ENCODE results near the gene GNG2. TPM values are rescaled to one million over a fixed set of nuclear protein-coding genes. Genes with fewer than 3 reads are reported as not detected.

Gene GNG2
- total and polyA plus RNA-seq, 7 donors = 1.4 to 8.2 (median 2.1) TPM

DNA sequence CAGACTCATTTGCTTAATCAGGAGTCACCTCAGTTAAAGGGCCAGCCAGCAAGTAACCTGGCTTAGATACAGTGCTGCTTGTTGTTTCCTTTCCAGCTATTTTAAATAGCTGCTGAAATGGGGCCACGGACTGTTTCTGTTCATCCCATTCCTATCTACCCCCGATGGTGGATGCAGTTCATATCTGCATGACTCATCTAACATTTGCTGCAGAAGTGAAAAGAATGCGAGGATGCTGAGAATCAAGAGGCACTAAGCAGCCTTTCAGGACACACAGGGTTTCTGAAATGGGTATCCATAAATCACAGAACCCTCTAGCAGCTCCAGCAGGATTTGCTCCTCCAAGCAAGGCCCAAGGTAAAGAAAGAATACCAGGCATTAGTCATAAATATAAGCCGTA, 68.8 kb downstream of the GNG2 start:
- intact Hi-C loops (cut with DNase I) = no loop called here
- no peak overlapping the region for H3K27ac ChIP-seq
- ATAC-seq (no peak), DNase-seq (no peak)
- H3K27me3 ChIP-seq (ENCODE audit: insufficient read depth in 3 of 3, low read length in 2 of 3) = no peaks in the 10 kb centered on the region
- H3K4me3 ChIP-seq = no peak overlapping the region
- no peaks in the 10 kb centered on the region for H3K4me1 ChIP-seq
- TF ChIP-seq, protein P1, sequence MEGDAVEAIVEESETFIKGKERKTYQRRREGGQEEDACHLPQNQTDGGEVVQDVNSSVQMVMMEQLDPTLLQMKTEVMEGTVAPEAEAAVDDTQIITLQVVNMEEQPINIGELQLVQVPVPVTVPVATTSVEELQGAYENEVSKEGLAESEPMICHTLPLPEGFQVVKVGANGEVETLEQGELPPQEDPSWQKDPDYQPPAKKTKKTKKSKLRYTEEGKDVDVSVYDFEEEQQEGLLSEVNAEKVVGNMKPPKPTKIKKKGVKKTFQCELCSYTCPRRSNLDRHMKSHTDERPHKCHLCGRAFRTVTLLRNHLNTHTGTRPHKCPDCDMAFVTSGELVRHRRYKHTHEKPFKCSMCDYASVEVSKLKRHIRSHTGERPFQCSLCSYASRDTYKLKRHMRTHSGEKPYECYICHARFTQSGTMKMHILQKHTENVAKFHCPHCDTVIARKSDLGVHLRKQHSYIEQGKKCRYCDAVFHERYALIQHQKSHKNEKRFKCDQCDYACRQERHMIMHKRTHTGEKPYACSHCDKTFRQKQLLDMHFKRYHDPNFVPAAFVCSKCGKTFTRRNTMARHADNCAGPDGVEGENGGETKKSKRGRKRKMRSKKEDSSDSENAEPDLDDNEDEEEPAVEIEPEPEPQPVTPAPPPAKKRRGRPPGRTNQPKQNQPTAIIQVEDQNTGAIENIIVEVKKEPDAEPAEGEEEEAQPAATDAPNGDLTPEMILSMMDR (IDR thresholded peaks at IDR 0.05) = no peak
- WGBS, 3 donors = 43 to 45% (median 45%) methylated on average over 4 of the region's 4 CpGs
- no peaks in the 10 kb centered on the region for H3K9me3 ChIP-seq
- H3K36me3 ChIP-seq (ENCODE audit: insufficient read depth in 1 of 2, low read depth in 1 of 2) = no peaks in the 10 kb centered on the region

DNA sequence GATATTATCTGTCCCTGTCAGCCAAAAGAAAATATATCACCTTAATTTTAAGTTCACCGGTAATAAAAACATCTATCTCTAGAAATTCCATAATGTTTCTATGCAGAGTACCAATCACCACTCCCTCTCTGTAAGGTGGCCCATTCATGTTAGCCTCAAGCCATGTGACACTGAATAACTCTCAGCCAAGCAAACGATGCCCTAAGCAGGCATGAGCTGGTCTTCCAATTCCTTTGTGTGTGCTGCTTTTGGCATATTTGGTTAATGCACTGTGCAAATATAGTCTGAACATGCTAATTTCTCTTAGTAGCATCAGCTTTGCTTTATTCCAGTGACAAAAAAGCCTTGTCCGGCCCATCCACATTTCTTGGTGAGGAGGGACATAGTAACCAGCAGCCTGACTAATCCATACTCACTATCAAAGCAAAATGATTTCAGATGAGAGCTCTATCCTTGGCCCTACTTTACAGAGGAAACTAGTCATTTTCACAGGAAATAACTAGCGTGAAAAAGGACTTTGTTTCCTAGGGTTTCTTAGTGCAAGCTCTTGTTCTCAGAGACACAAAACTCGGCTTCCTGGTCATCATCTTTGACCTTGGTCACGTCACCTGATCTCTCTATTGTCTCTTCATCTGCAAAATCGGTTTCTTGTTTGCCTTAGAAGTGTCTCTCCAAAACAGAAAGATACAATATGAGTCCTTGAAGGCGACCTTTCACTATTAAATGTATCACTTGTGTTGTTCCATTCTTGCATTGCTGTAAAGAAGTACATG, 69.7 kb downstream of the GNG2 start:
- ATAC-seq = no peak
- TF ChIP-seq, protein P1 (IDR thresholded peaks at IDR 0.05) = no peak
- Histone ChIP-seq H3K4me3 (no peak overlapping the region), H3K4me1 (no peaks in the 10 kb centered on the region), H3K27me3 (ENCODE audit: insufficient read depth in 3 of 3, low read length in 2 of 3) (no peaks in the 10 kb centered on the region), H3K27ac (no peak overlapping the region), H3K9me3 (no peaks in the 10 kb centered on the region), H3K36me3 (ENCODE audit: insufficient read depth in 1 of 2, low read depth in 1 of 2) (no peaks in the 10 kb centered on the region)
- intact Hi-C loops (cut with DNase I) = no loop called here
- WGBS, 3 donors = 72 to 82% (median 76%) methylated on average over 8 of the region's 8 CpGs
- no peak for DNase-seq

DNA sequence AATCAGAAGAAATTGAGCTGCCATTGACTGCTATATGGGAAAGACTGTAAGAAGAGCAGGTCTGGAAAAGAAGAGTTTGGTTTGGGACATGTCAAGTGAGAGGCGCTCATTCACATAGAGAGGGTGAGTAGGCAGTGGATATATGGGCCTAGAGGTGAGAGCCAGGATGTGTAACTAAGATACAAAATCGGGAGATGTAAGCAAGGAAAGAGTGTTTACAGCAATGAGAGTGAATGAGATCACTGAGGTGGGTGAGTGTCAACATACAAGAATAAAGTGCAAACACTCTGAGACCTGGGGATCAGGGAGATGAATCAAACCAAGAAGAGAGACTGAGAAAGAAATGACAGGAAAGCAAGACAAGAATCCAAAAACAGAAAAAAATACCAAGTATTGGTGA, 70.9 kb downstream of the GNG2 start:
- Histone ChIP-seq H3K4me3 (no peak overlapping the region), H3K27ac (no peak overlapping the region), H3K9me3 (no peaks in the 10 kb centered on the region), H3K27me3 (ENCODE audit: insufficient read depth in 3 of 3, low read length in 2 of 3) (no peaks in the 10 kb centered on the region), H3K4me1 (no peaks in the 10 kb centered on the region), H3K36me3 (ENCODE audit: insufficient read depth in 1 of 2, low read depth in 1 of 2) (no peaks in the 10 kb centered on the region)
- TF ChIP-seq, protein P1 (IDR thresholded peaks at IDR 0.05) = no peak
- DNase-seq (no peak), ATAC-seq (no peak)
- intact Hi-C loops (cut with DNase I) = no loop called here
- WGBS, 3 donors = 89 to 95% (median 94%) methylated on average over 2 of the region's 2 CpGs

DNA sequence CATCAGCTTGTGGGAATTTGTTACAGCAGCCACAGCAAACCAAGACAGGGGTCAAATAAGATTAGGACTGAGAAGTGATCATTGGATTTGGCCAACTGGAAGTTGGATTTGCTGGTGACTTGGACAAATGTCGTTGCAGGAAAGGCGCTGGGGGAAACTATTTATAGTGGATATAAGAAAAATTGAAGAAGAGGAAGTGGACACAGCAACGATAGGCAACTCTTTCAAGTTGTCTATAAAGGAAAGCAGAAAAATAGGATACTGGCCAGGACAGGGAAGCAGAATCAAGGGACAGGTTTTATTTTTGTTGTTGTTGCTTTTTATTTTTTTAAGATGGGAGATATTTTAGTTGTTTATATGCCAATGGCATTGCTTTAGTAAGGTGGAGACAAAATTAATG, 72.8 kb downstream of the GNG2 start:
- no peak overlapping the region for H3K27ac ChIP-seq
- H3K36me3 ChIP-seq (ENCODE audit: insufficient read depth in 1 of 2, low read depth in 1 of 2) = no peaks in the 10 kb centered on the region
- no peaks in the 10 kb centered on the region for H3K9me3 ChIP-seq
- TF ChIP-seq, protein P1 (IDR thresholded peaks at IDR 0.05) = no peak
- no peak overlapping the region for H3K4me3 ChIP-seq
- H3K27me3 ChIP-seq (ENCODE audit: insufficient read depth in 3 of 3, low read length in 2 of 3) = no peaks in the 10 kb centered on the region
- ATAC-seq (no peak), DNase-seq (no peak)
- H3K4me1 ChIP-seq = no peaks in the 10 kb centered on the region
- WGBS, 3 donors = 36 to 60% (median 55%) methylated on average over 3 of the region's 3 CpGs
- intact Hi-C loops (cut with DNase I) = no loop called here

DNA sequence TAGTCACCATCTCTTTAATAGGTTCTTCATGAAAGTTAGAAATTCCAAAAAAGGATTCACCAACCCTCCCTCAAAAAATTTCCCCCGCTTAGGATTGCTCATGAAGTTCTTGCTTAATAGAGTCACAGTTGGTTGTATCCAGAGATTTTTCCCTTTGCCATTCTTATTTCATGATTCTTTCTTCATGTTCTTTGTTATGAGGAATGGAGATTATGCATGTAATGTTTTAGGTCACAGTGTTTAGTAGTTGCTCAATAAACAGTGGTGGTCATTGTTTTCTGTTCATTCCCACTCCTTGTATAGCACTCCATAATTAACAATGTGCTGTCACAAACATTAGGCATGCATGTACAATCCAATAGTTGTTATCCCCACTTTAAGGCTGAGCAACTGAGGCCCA, 77.7 kb downstream of the GNG2 start:
- no peaks in the 10 kb centered on the region for H3K27me3 ChIP-seq (ENCODE audit: insufficient read depth in 3 of 3, low read length in 2 of 3)
- WGBS, 3 donors = 63 to 98% (median 68%) methylated on average over 1 of the region's 1 CpG
- ATAC-seq = no peak
- no peak for DNase-seq
- no peak overlapping the region for H3K4me3 ChIP-seq
- intact Hi-C loops (cut with DNase I) = no loop called here
- H3K9me3 ChIP-seq = no peaks in the 10 kb centered on the region
- no peaks in the 10 kb centered on the region for H3K4me1 ChIP-seq
- no peaks in the 10 kb centered on the region for H3K36me3 ChIP-seq (ENCODE audit: insufficient read depth in 1 of 2, low read depth in 1 of 2)
- TF ChIP-seq, protein P1 (IDR thresholded peaks at IDR 0.05) = no peak
- no peak overlapping the region for H3K27ac ChIP-seq

All from psoas muscle (tissue), 8 donors.